HCT116 (cell line): ENCODE data around the gene ASPG. TPM values are rescaled to one million over a fixed set of nuclear protein-coding genes. Genes with fewer than 3 reads are reported as not detected.

ENCODE experiments used
- ATAC-seq: fragments of 200-7000 bp; cut with Tn5 transposase; 2 replicates; pipeline ENCODE4 v1.9.1; 2020; ENCODE audit warnings: mild to moderate bottlenecking, moderate library complexity
- BruUV-seq: library from RNA; stranded (reverse); fragments of 400-500 nt; replicated peaks from 2 replicates; lab custom pipeline; 2021; lab: Mats Ljungman, UMichigan
- CTCF ChIA-PET: fragments of 300-600 bp; sonication (Branson Sonifier 250); formaldehyde crosslinking; loops from one replicate; lab custom pipeline; 2021; ENCODE audit warnings: antibody characterized with exemption; lab: Charles Lee
- POLR2A ChIA-PET: fragments of 300-600, 350-600 bp; sonication (Branson Sonifier 250); formaldehyde crosslinking; loops from one replicate; lab custom pipeline; 2021; ENCODE audit warnings: antibody characterized with exemption; lab: Charles Lee
- RAD21 ChIA-PET, 2 experiments: fragments of 300-600 bp; sonication (Branson Sonifier 250); formaldehyde crosslinking; loops; one replicate each; lab custom pipeline; 2023; ENCODE audit warnings: low total read pairs in 2 of 2; ENCODE audit not compliant: uncharacterized antibody in 2 of 2, unreplicated experiment in 2 of 2, low non-redundant PET in 1 of 2; lab: Charles Lee
- DNase-seq: peaks from one replicate; pipeline ENCODE4 v3.0.0-alpha.2; 2010; ENCODE audit warnings: low read depth, low spot score
- H2AFZ ChIP-seq: fragments of 200-600 bp; shearing (Covaris generic), sonication (generic); 2 replicates; pipeline ENCODE4 v1.6.1; 2017; ENCODE audit warnings: low read depth, mixed run types, mixed read lengths, antibody characterized with exemption, low read length; ENCODE audit not compliant: poor library complexity, severe bottlenecking
- H3K27ac ChIP-seq: 2 replicates; pipeline ENCODE4 v1.5.1; 2012; ENCODE audit warnings: low read depth, low read length
- H3K27me3 ChIP-seq: fragments of 200-600 bp; sonication (generic); 2 replicates; pipeline ENCODE4 v1.6.1; 2016; ENCODE audit warnings: mixed run types, low read length, mixed read lengths; ENCODE audit not compliant: insufficient read depth
- H3K36me3 ChIP-seq, 2 experiments: fragments of 200-500 bp in 1 of 2; fragments of 200-600 bp in 1 of 2; sonication (Bioruptor generic) in 1 of 2; sonication (generic) in 1 of 2; 2 replicates each; pipeline versions ENCODE4 v1.5.1 to v1.6.1; 2014 to 2016; ENCODE audit warnings: low read length in 2 of 2, inconsistent platforms in 1 of 2, mixed read lengths in 1 of 2, mixed run types in 1 of 2; ENCODE audit not compliant: insufficient read depth in 2 of 2, control insufficient read depth in 1 of 2
- H3K4me1 ChIP-seq, 2 experiments: fragments of 200-600 bp in 1 of 2; sonication (generic) in 1 of 2; 2 replicates each; pipeline versions ENCODE4 v1.5.1 to v1.6.1; 2012 to 2017; ENCODE audit warnings: low read length in 2 of 2, inconsistent platforms in 1 of 2, mild to moderate bottlenecking in 1 of 2, mixed read lengths in 1 of 2, mixed run types in 1 of 2, moderate library complexity in 1 of 2; ENCODE audit not compliant: insufficient read depth in 2 of 2, control insufficient read depth in 1 of 2
- H3K4me2 ChIP-seq: fragments of 200-600 bp; sonication (generic); 2 replicates; pipeline ENCODE4 v1.6.1; 2017; ENCODE audit warnings: mixed run types, low read length, mixed read lengths
- H3K4me3 ChIP-seq, 2 experiments: fragments of 200-600 bp in 1 of 2; sonication (generic) in 1 of 2; replicated peaks in 1 of 2; 2 replicates each; pipeline ENCODE4 v1.5.1; 2011 to 2016; ENCODE audit warnings: low read length in 2 of 2, control low read depth in 1 of 2, low read depth in 1 of 2, mild to moderate bottlenecking in 1 of 2, mixed read lengths in 1 of 2, mixed run types in 1 of 2
- H3K79me2 ChIP-seq: fragments of 200-600 bp; sonication (generic); 2 replicates; pipeline ENCODE4 v1.6.1; 2017; ENCODE audit warnings: mild to moderate bottlenecking, mixed run types, low read length, moderate library complexity, mixed read lengths; ENCODE audit not compliant: insufficient read depth
- H3K9ac ChIP-seq: fragments of 200-600 bp; sonication (generic); 2 replicates; pipeline ENCODE4 v1.6.1; 2016; ENCODE audit warnings: low read length, mixed read lengths
- H3K9me2 ChIP-seq: fragments of 200-600 bp; sonication (generic), shearing (Covaris generic); 2 replicates; pipeline ENCODE4 v1.6.1; 2017; ENCODE audit warnings: mixed run types, mild to moderate bottlenecking, moderate library complexity; ENCODE audit not compliant: insufficient read depth
- H3K9me3 ChIP-seq, 2 experiments: fragments of 200-500 bp in 1 of 2; fragments of 200-600 bp in 1 of 2; sonication (Bioruptor generic) in 1 of 2; sonication (generic) in 1 of 2; 2 replicates each; pipeline ENCODE4 v1.6.1; 2014 to 2017; ENCODE audit warnings: low read length in 2 of 2, mixed read lengths in 2 of 2, inconsistent platforms in 1 of 2, low read depth in 1 of 2, mild to moderate bottlenecking in 1 of 2, mixed run types in 1 of 2, moderate library complexity in 1 of 2; ENCODE audit not compliant: control insufficient read depth in 1 of 2, insufficient read depth in 1 of 2
- H4K20me1 ChIP-seq: fragments of 200-600 bp; sonication (generic), shearing (Covaris generic); 2 replicates; pipeline ENCODE4 v1.6.1; 2017; ENCODE audit warnings: mixed run types, mild to moderate bottlenecking, moderate library complexity; ENCODE audit not compliant: insufficient read depth
- CBX3 ChIP-seq: IDR thresholded peaks from 2 replicates; pipeline ENCODE4 v1.6.1; 2012; ENCODE audit warnings: low read depth
- CEBPB ChIP-seq: IDR thresholded peaks from 2 replicates; pipeline ENCODE4 v1.6.1; 2012; ENCODE audit warnings: low read depth
- CTCF ChIP-seq, 3 experiments: fragments of 200-600 bp in 1 of 3; sonication (generic) in 1 of 3; IDR thresholded peaks in 2 of 3; conservative IDR thresholded peaks in 1 of 3; 2 replicates each; pipeline ENCODE4 v1.5.1; 2012 to 2017; ENCODE audit warnings: low read depth in 2 of 3, low read length in 2 of 3, antibody characterized with exemption in 1 of 3, borderline replicate concordance in 1 of 3, control low read depth in 1 of 3, mild to moderate bottlenecking in 1 of 3, mixed read lengths in 1 of 3, mixed run types in 1 of 3, moderate library complexity in 1 of 3; ENCODE audit not compliant: insufficient read depth in 1 of 3
- EGR1 ChIP-seq: IDR thresholded peaks from 2 replicates; pipeline ENCODE4 v1.6.1; 2012; ENCODE audit warnings: low read depth
- EZH2 ChIP-seq: fragments of 200-600 bp; sonication (generic); IDR thresholded peaks from 2 replicates; pipeline ENCODE4 v1.6.1; 2017; ENCODE audit warnings: antibody characterized with exemption, mixed run types
- EZH2phosphoT487 ChIP-seq: fragments of 200-600 bp; IDR thresholded peaks from 2 replicates; pipeline ENCODE4 v1.6.1; 2018; ENCODE audit warnings: antibody characterized with exemption, borderline replicate concordance
- FOSL1 ChIP-seq: IDR thresholded peaks from 2 replicates; pipeline ENCODE4 v1.6.1; 2012; ENCODE audit warnings: low read depth
- MAX ChIP-seq: IDR thresholded peaks from 2 replicates; pipeline ENCODE4 v1.6.1; 2012
- POLR2A ChIP-seq: IDR thresholded peaks from 2 replicates; pipeline ENCODE4 v1.7.0; 2011; ENCODE audit warnings: borderline replicate concordance; ENCODE audit not compliant: insufficient read depth, insufficient read length; ENCODE audit errors: extremely low read depth
- RAD21 ChIP-seq: IDR thresholded peaks from 2 replicates; pipeline ENCODE4 v1.6.1; 2012; ENCODE audit warnings: low read depth, mild to moderate bottlenecking
- SIN3A ChIP-seq: IDR thresholded peaks from 2 replicates; pipeline ENCODE4 v1.6.1; 2012; ENCODE audit warnings: low read depth
- SP1 ChIP-seq: IDR thresholded peaks from 2 replicates; pipeline ENCODE4 v1.6.1; 2012; ENCODE audit warnings: low read depth
- TCF7L2 ChIP-seq: IDR thresholded peaks from 2 replicates; pipeline ENCODE4 v1.7.0; 2011; ENCODE audit warnings: borderline replicate concordance, inconsistent platforms; ENCODE audit not compliant: insufficient read depth, insufficient read length; ENCODE audit errors: extremely low read depth
- YY1 ChIP-seq: IDR thresholded peaks from 2 replicates; pipeline ENCODE4 v1.6.1; 2011; ENCODE audit warnings: low read length, low read depth, moderate library complexity, mild to moderate bottlenecking; ENCODE audit not compliant: insufficient replicate concordance; ENCODE audit errors: extremely low read depth
- ZBTB33 ChIP-seq: IDR thresholded peaks from 2 replicates; pipeline ENCODE4 v1.6.1; 2011; ENCODE audit warnings: mild to moderate bottlenecking, low read length, moderate library complexity; ENCODE audit not compliant: insufficient replicate concordance; ENCODE audit errors: extremely low read depth
- ZFX ChIP-seq: fragments of 450-650 bp; IDR thresholded peaks from 2 replicates; pipeline ENCODE4 v1.6.1; 2017
- ZNF274 ChIP-seq: fragments of 200-500 bp; sonication (Bioruptor generic); IDR thresholded peaks from 2 replicates; pipeline ENCODE4 v1.6.1; 2014; ENCODE audit warnings: mild to moderate bottlenecking, low read depth, low read length, inconsistent platforms
- intact Hi-C: fragments of 100-400 bp; cut with micrococcal nuclease; formaldehyde crosslinking; loops from 2 replicates; pipeline ENCODE4 v1.10.0; 2022
- total RNA-seq: library from RNA; stranded (reverse); gene quantifications from one replicate; pipeline ENCODE4 v1.2.1, GENCODE V29; 2021; ENCODE audit not compliant: unreplicated experiment
- TF ChIP-seq, protein P1 (sequence below): IDR thresholded peaks from 2 replicates; pipeline ENCODE4 v1.6.1; 2012; ENCODE audit warnings: low read depth
- TF ChIP-seq, protein P2 (sequence below): IDR thresholded peaks from 2 replicates; pipeline ENCODE4 v1.6.1; 2012

ASPG gene
- total RNA-seq, 1 experiment from 2014 or later = not detected

- no peaks in the 10 kb centered on the region for H3K9me2 ChIP-seq
- no peak overlapping the region for H3K9ac ChIP-seq
- H3K36me3 ChIP-seq = no peaks in the 10 kb centered on the region
- RAD21 ChIA-PET = no interaction called here
- intact Hi-C loops = no loop called here
- POLR2A ChIA-PET = no interaction called here
- H3K4me2 ChIP-seq = no peak overlapping the region
- H2AFZ ChIP-seq = no peak overlapping the region
- ATAC-seq (no peak), DNase-seq (no peak)
- peaks cover 23% of the 10 kb centered on the region; the same call in 1 of the 2 replicates for H3K79me2 ChIP-seq
- no peak overlapping the region for H3K4me3 ChIP-seq
- no peak for TF ChIP-seq EGR1
- TF ChIP-seq YY1 = no peak
- TF ChIP-seq CBX3 = no peak
- no peak for TF ChIP-seq SIN3A
- TF ChIP-seq, protein P1, sequence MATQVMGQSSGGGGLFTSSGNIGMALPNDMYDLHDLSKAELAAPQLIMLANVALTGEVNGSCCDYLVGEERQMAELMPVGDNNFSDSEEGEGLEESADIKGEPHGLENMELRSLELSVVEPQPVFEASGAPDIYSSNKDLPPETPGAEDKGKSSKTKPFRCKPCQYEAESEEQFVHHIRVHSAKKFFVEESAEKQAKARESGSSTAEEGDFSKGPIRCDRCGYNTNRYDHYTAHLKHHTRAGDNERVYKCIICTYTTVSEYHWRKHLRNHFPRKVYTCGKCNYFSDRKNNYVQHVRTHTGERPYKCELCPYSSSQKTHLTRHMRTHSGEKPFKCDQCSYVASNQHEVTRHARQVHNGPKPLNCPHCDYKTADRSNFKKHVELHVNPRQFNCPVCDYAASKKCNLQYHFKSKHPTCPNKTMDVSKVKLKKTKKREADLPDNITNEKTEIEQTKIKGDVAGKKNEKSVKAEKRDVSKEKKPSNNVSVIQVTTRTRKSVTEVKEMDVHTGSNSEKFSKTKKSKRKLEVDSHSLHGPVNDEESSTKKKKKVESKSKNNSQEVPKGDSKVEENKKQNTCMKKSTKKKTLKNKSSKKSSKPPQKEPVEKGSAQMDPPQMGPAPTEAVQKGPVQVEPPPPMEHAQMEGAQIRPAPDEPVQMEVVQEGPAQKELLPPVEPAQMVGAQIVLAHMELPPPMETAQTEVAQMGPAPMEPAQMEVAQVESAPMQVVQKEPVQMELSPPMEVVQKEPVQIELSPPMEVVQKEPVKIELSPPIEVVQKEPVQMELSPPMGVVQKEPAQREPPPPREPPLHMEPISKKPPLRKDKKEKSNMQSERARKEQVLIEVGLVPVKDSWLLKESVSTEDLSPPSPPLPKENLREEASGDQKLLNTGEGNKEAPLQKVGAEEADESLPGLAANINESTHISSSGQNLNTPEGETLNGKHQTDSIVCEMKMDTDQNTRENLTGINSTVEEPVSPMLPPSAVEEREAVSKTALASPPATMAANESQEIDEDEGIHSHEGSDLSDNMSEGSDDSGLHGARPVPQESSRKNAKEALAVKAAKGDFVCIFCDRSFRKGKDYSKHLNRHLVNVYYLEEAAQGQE = no peak
- TF ChIP-seq ZBTB33 = no peak
- no peak for TF ChIP-seq CEBPB
- no peak for TF ChIP-seq EZH2phosphoT487
- no peak for TF ChIP-seq SP1
- TF ChIP-seq CTCF (IDR thresholded peaks at IDR 0.05 in 2 of 3, conservative IDR thresholded peaks at IDR 0.05 in 1 of 3; ENCODE audit: borderline replicate concordance in 1 of 3, insufficient read depth in 1 of 3, low read depth in 2 of 3, low read length in 2 of 3) = no peak
- TF ChIP-seq TCF7L2 = no peak
- no peak for TF ChIP-seq FOSL1
- no peak for TF ChIP-seq POLR2A
- TF ChIP-seq ZFX = no peak
- TF ChIP-seq, protein P2, sequence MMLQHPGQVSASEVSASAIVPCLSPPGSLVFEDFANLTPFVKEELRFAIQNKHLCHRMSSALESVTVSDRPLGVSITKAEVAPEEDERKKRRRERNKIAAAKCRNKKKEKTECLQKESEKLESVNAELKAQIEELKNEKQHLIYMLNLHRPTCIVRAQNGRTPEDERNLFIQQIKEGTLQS = no peak
- TF ChIP-seq RAD21 = no peak
- no peak for TF ChIP-seq EZH2
- TF ChIP-seq ZNF274 = no peak
- no peak for TF ChIP-seq MAX
- no peaks in the 10 kb centered on the region for H3K27me3 ChIP-seq
- H3K27ac ChIP-seq = no peak overlapping the region
- H4K20me1 ChIP-seq = no peaks in the 10 kb centered on the region
- peaks cover 10 to 17% of the 10 kb centered on the region in 2 experiments for H3K4me1 ChIP-seq
- BruUV-seq = no TSS peak
- no peaks in the 10 kb centered on the region for H3K9me3 ChIP-seq
- CTCF ChIA-PET = no interaction called here
Observed at GRCh38 chr14:104144453-104144790, 58.9 kb downstream of the ASPG start.
